ENCODE results near the gene ST3GAL3.

DNA sequence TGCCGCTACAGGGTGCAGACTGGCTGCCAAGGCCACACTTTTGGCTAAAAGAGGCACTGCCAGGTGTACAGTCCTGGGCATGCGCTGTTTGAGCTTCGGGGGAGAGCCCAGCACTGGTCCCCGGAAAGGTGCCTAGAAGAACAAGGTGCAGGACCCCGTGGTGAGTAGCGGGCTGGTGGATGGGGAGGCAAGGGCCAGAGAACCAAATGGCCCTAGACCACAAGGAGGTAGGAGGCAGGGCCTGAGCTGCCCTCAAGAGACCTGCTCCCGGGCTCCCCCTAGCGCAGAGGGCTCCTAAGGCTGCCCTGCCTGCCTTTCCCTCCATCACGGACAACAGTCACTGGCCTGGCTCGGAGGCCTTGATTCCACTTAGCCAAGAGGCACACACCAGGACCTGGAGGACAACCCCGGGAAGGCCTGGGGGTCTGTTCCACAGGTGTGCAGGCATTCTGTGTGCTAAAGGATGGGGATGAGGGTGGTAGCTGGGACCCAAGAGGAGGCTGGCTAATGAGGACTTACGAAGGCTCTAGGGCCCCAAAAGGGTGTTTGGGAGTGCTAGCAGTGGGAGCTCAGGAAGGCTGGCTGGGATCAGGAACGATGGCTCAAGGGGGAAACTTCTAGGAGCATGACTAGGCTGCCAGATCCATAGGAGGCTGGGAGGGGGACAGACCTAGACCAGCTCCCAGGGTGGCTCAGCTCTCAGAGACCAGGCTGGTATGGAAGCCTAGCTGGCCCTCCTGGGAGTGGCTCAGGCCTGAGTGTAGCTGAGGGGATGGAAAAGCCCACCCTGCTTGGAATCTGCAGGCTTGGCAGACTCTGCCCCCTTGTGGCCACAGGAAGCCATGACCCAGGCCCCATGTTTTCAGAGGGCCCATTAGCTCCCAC is 227.0 kb downstream of the ST3GAL3 start:
- TF ChIP-seq, protein P1, sequence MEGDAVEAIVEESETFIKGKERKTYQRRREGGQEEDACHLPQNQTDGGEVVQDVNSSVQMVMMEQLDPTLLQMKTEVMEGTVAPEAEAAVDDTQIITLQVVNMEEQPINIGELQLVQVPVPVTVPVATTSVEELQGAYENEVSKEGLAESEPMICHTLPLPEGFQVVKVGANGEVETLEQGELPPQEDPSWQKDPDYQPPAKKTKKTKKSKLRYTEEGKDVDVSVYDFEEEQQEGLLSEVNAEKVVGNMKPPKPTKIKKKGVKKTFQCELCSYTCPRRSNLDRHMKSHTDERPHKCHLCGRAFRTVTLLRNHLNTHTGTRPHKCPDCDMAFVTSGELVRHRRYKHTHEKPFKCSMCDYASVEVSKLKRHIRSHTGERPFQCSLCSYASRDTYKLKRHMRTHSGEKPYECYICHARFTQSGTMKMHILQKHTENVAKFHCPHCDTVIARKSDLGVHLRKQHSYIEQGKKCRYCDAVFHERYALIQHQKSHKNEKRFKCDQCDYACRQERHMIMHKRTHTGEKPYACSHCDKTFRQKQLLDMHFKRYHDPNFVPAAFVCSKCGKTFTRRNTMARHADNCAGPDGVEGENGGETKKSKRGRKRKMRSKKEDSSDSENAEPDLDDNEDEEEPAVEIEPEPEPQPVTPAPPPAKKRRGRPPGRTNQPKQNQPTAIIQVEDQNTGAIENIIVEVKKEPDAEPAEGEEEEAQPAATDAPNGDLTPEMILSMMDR (IDR thresholded peaks at IDR 0.05; ENCODE audit: insufficient read depth, low read length): peak; percentile 82
- no peak for TF ChIP-seq POLR2AphosphoS5 (IDR thresholded peaks at IDR 0.05; ENCODE audit: low read depth)
- no peak for TF ChIP-seq SPI1 (IDR thresholded peaks at IDR 0.05; ENCODE audit: borderline replicate concordance, low read depth)
- TF ChIP-seq GABPA (IDR thresholded peaks at IDR 0.05; ENCODE audit: low read depth): no peak

All from HL-60 (cell line).